Esophagus muscularis mucosa (tissue), 4 donors: ENCODE measurements around the gene MTTP.

Experiments used
- CTCF ChIP-seq, 3 experiments: fragments of 200-600 bp in 2 of 3; fragments of 450-650 bp in 1 of 3; sonication (generic) in 2 of 3; IDR thresholded peaks; one replicate each; pipeline ENCODE4 v1.5.1; 2017 to 2019; ENCODE audit warnings: antibody characterized with exemption in 3 of 3, mild to moderate bottlenecking in 2 of 3, moderate library complexity in 1 of 3
- EP300 ChIP-seq: sonication (generic); formaldehyde crosslinking; IDR thresholded peaks from one replicate; pipeline ENCODE4 v1.6.1; 2017; ENCODE audit warnings: antibody characterized with exemption
- POLR2A ChIP-seq: fragments of 450-650 bp; IDR thresholded peaks from one replicate; pipeline ENCODE4 v1.6.1; 2017; ENCODE audit warnings: antibody characterized with exemption, moderate library complexity, mild to moderate bottlenecking, low read depth
- POLR2AphosphoS5 ChIP-seq, 2 donors: sonication (generic); formaldehyde crosslinking; IDR thresholded peaks; one replicate each; pipeline ENCODE4 v1.6.1; 2017; ENCODE audit warnings: antibody characterized with exemption in 2 of 2

- TF ChIP-seq CTCF (IDR thresholded peaks at IDR 0.05) (no peak), POLR2A (no peak), EP300 (no peak), POLR2AphosphoS5 (IDR thresholded peaks at IDR 0.05) (no peak)
Observed at GRCh38 chr4:99633772-99634171, 59.1 kb downstream of the MTTP start.
